ENCODE data around the gene SMIM27. TPM values are rescaled to one million over a fixed set of nuclear protein-coding genes. Genes with fewer than 3 reads are reported as not detected.

The SMIM27 gene
- total RNA-seq, 1 donor from 2014 or later, result 3.3 TPM

DNA sequence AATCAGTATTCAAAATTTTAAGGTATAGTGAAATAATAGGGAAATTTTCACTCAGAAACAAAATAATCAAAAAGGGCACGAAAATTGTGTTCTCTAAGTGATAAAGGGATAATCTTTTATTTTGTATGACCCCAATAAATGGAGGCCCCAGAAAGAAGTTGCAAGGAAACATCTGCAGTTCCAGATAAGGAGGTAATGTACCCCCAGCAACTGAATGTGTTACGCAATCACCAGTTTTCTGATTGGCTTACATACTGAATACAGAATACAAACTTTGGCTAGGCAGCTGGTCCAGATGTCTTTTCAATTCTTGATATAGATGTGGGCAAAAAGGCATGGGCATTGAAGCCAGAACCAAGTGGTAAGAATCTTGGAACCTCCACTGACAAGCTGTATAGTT, 2.0 kb downstream of the SMIM27 start:
- DNase-seq (ENCODE audit: low spot score in 2 of 2), result no peak
- FAIRE-seq, result no peak

DNA sequence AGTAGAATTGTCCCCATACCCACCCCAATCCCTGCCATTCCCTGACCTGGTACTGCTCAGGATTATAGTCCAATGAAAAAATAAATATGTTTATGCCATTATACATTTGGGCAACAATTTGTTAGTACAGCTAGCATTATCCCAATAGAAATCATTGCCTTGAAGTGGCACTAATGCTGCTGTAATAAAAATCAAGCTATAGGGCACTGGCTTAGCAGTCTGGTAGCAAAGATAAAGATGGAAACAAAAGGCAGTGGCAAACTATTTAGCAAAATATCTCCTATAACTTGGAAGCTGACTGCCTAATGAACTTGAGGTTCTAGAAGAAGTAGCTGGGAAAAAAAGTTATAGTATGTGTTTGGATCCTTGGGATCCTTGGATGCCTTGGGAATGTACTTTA, 2.5 kb downstream of the SMIM27 start:
- no peak for FAIRE-seq
- DNase-seq (ENCODE audit: low spot score in 2 of 2), result no peak

DNA sequence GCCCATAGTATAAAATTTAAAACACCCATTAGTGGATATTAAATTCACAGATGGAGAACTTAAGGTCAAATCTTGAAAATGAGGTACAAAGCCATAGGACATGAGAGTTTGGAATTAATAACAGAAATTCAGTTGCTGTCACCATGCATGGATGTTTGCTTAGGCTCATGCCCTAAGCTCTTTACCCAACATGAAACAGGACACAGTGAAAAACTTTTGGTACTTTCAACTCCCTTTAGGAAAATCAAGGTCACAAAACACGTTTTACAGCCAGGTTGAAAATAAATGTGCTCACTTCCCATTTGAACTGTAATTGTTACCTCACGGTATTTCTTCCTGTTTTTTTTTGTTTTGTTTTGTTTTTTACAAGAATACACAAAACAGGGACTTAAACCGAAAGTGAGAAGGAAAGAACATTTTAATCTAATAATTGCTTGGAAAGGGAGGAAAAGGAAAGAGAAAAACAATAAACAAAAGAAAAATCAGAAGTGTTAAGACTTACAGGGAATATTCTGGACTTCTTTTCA, 6.3 kb downstream of the SMIM27 start:
- DNase-seq (ENCODE audit: low spot score in 2 of 2) (no peak), FAIRE-seq (no peak)

DNA sequence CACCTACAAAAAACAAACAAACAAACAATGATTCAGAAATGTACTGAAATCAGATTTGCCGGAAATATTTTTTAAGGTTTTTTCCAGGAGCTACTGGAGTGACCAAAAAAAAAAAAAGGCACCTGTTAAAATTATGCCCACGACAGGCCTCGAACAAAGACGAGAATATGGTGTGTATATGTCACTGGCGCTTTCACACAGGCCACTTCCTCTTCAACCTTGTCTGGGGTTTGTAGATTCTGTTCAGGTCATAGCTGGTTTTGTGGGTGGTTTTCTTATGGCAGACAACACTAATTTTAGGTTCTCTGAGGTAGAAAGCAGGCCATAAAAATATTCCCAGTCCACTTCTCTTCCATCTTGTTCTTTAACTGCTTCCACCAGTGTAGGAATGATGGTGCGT, 13.8 kb downstream of the SMIM27 start:
- no peak for FAIRE-seq
- DNase-seq (ENCODE audit: low spot score in 2 of 2), result no peak

DNA sequence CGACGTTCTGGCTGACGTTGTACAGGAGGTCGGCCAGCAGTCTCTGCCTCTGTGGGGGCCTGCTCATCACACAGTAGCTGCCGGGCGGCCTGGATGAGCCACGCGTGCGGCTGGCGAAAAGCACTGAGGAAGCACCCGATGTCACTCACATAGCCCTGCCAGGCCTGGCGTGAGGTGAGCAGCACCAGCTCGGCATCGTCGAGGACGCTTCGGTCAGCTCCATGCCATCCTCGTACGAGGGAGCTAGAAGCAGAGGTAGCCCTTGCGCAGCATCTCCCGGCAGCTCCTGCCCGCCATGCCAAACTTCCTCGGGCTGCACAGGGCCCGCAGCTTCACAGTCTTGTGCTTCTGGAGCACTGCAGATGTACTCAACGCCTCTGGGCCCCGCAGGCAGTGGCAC, 14.6 kb downstream of the SMIM27 start:
- DNase-seq (ENCODE audit: low spot score in 2 of 2) (no peak), FAIRE-seq (no peak)

DNA sequence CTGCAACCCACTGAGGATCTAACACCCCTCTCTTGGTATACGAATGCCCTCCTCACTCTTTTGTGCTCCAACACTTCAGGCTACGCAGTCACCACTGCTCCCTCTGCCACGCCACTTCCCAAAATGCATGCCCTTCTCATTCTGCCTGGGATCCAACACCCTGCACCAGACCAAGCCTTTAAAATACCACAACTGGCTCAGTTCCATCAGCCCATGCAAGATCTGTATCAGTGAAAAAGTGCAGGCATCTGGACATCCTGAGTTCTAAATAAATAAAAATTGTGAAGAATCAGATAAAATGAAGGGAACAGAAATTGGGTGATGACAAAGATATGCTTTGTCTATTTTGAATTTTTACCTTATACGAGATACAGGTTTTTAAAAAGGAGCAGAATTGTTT, 18.1 kb downstream of the SMIM27 start:
- no peak for DNase-seq (ENCODE audit: low spot score in 2 of 2)
- FAIRE-seq, result no peak

DNA sequence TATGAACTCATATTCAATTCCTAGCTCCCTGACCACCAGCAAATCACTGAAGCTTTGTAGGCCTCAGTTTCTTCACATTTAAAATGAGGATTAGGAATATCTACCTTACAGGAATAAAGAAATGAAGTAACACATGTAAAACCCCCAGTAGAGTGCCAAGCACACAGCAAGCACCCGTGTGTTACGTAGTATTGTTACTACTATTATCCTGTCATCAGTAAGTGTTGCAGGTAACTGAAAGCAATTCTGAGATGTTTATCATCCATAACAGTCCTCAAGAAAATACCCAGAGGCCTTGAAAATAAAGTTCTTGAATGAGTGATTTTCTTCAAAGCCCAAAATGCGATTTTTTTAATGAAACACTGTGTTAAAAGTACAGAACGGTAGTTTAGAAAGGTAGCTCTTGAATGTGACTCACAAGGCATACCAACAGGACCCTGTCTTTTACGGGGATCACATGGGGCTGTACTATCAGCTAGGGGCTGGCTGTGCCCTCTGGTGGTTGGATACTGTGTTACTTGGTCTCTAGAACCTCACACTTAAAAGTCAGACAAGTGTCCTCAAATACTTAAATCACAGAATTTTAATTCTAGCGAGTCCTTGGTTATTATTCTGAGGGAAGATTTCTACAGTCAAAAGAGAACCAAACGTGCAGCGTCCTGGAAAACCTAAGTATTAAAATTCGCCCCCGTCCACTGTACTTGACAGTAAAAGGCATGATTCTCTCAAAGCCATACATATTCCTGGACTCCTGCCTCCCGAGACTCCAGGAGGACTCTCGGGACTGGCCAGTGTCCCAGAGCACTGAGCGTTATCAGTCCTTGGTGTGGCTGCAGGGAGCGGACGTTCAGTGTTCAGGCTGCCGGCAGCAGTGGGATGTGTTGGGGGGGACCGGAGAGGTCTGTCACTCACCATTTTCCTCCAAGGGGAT, 20.1 kb downstream of the SMIM27 start:
- FAIRE-seq (no peak), DNase-seq (ENCODE audit: low spot score in 2 of 2) (peak; percentile 51 to 69)

DNA sequence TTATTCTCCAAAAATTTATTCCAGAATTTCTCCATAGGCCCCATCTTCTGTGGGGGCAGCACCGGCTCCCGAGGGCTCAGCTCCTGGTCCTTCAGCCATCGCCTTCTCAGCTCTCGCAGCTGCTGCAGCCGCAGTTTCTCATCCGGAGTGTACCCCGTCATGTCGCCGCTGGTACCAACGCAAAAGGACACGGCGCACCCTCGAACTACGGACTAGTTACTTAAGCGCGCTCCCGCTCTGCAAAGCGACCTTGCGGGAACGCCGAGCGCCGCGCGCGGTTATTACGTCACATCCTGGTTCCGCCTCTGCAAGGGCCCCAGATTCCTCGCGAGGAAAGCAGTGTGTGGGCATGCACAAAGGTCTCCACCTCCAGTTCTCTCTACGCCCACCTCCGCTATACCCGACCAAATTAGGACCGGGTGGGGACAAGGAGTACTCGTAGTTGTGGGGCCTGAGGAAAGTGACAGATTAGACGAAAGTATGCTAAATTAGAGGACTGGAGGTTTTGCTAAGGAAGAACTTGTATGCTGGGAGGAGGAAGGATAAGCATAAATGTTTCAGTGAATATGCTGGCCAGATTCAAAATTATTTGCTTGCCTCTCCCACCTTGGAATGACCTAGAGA, 20.9 kb downstream of the SMIM27 start, which contains the start of gene NDUFB6:
NDUFB6 (minus strand) TSS at position 260 of the 624 bp plus-strand sequence; CDS start at position 161, 99 bp downstream.
- DNase-seq (ENCODE audit: low spot score in 2 of 2) (peak; percentile 77 to 84), FAIRE-seq (no peak)

DNA sequence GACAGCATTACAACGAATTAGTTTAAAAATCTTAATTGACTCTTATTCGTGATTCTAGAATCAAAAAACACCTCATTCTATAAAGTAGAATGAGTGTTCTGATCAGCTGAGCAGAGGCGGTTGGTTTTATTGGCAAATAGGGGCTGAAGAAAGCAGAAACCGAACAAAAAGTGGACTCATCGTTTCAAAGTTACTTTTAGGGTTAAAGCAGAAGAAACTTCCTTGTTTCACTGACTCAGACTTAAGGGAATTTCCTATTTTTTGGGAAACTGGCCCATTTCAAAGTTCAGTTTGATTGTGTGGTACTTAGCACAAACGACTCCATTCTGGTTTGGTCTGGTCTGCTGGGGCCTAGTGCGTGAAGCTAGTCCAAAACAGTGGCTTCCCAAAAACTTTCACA, 21.7 kb downstream of the SMIM27 start:
- DNase-seq (ENCODE audit: low spot score in 2 of 2), result no peak

DNA sequence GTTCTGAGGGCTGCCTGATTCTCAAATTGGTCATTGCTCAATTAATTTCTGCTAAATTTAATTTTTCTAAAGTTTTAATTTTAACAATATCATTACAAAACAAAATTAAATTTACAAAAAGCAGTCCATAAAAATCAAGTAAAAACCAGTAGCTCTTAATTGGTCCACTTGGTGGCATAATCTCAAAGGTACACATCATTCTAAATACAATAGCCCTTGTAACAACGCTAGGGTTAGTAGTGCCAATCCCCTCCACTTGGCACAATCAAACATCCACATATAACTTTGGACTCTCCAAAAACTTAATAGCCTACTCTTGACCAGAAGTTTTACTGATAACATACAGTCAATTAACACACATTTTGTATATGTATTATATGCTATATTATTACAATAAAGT, 22.7 kb downstream of the SMIM27 start:
- FAIRE-seq (no peak), DNase-seq (ENCODE audit: low spot score in 2 of 2) (no peak)

More for the DNA sequence above, 21.7 kb downstream of the SMIM27 start:
- no peak for FAIRE-seq

DNA sequence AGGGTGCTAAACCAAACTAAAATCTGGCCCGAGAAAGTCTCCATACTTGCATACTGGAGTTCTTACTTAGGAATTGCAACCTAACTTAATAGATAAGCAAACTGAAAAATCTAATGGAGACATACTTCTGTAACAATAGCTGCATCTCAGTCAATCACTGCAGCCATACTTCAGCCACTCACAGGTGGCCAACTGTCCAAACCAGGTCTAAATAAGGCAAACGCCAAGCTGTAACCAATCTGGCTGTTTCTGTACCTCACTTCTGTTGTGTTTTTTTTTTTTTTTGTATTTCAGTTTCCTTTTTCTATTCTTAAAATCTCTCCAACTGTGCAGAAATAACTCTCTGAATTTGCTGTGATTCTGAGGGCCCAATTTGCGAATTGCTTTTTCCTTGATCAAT, 25.2 kb downstream of the SMIM27 start:
- no peak for DNase-seq (ENCODE audit: low spot score in 2 of 2)
- no peak for FAIRE-seq

DNA sequence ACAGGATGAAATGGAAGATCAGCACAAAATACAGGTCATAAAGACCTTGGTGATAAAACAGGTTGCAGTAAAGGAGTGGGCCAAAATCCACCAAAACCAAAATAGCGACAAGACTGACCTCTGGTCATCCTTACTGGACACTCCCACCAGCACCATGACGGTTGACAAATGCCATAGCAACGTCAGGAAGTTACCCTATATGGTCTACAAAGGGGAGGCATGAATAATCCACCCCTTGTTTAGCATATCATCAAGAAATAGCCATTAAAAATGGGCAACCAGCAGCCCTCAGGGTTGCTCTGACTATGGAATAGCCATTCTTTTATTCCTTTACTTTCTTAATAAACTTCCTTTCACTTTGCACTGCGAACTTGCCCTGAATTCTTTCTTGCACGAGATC, 26.8 kb downstream of the SMIM27 start:
- DNase-seq (ENCODE audit: low spot score in 2 of 2), result no peak
- FAIRE-seq, result no peak

DNA sequence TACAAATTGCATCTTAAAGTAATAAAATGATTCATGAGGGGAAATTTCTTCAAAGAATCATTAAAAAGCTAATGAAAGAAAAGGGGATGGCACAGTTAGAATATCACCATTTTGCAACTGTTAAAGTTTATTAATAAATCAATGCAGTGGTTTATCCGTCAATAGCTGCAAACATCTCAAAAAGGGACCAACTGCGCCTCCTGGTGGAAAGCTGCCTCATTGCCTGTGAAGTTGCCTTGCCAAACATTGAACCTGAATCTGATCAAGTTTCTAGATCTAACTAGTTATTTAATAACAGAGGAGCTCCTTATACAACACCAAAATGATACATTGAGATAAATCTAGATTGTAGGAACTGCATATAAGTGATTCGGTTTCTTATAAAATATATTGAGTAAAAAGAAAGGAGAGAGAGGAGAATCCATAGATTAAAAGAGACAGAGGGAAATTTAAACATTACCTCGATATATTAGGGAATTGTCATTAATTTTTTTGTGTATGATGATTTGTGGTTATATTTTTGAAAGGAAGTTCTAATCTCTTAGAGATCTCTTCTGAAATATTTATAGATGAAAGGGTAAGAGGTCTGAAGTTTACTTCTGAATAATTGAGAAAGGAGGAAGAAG, 27.7 kb downstream of the SMIM27 start:
- peak; percentile 95 for FAIRE-seq

DNA sequence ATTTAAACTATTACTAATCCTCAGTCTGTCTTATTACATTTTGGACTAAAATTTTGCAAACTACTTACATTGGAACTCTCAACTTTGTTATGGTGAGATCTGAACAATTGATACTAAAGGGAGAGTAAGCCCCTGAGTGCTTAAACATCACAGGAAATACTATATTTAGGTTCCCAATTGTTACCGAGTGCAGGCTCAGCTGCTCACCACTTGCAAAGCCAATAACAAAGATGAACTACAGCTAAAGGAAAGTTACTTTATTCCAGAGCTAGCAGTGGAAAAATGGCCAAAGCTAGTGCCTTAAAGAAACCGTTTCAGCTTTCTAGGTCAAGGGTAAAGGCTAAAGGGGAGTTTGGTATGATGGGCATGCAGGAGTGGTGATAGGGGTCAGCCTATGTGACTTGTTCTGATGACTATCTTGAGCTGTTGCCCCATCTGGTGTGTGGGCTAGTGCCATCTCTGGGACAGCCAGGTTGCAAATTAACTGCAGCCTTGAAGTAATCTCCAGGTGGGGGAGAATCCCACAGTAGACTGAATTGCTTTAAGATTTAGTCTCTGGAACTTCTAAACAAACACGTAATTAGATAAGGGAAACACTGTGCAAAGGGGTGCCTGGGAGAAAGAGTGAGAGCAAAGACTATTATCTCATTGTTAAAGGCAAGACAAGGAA, 28.6 kb downstream of the SMIM27 start:
- DNase-seq (ENCODE audit: low spot score in 2 of 2) (no peak), FAIRE-seq (no peak)

More for the DNA sequence above, 27.7 kb downstream of the SMIM27 start:
- peak; percentile 22 to 49 for DNase-seq (ENCODE audit: low spot score in 2 of 2)

DNA sequence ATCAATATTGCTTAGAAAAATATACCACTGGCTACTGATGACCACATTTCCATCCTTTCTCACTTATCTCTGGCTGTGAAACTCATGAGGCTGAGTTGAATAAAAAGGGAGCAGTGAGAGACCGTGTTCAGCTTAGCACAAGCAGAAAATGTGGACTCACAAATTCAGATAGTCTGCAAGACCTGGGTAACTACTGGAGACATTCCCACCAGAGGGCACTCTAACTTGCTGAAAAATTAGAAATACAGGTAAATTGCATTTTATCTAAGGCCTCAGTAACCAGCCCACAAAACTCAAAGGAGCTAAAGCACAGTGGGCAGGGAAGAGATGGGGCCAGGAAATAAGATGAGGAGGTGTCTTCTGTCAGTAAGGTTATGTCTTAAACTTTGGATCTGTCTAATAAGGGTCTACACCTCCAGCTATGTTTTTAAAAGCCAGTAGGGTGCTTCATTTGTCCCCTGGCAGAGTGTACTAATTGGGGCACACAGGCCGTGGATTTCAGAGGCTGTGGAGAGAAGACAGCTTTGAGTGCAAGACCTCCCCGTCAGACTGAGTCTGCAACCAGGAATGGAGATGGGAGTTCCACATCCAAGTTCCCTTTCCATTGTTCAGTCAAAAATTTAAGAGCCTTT, 29.5 kb downstream of the SMIM27 start:
- FAIRE-seq (no peak), DNase-seq (ENCODE audit: low spot score in 2 of 2) (peak in 1 of 2 donors; percentile 35)

DNA sequence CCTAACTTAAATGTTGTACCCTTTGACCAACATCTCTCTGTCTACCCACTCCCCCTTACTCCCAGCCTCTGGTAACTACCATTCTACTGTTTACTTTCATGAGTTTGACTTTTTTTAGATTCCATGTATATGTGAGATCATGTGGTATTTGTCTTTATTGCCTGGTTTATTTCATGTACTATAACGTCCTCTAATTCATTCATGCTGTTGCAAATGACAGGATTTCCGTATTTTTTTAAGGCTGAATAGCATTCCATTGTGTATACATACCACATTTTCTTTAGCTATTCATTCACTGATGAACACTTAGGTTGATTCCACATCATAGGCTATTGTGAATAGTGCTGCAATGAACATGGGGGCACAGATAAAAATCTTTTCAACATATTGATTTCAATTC, 32.7 kb downstream of the SMIM27 start:
- DNase-seq (ENCODE audit: low spot score in 2 of 2) (no peak), FAIRE-seq (no peak)

DNA sequence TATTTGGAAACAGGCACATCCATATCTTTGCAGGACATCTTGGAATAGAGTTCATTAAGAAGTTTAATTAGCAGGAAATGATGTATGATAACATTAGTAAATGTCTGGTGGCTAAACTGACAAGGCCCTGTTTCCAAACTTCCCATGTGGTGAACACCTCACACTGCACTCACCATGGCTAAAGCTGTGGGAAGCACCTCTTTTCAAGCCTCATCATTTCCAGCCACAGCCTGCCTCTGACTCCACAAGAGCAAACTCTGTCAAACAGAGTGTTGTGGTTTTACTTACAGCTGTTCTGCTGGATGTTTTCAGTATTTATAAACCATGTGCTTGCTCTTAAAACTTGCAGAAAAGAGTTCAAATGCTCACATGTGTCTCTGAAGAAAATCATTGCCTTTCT, 35.8 kb downstream of the SMIM27 start:
- FAIRE-seq (no peak), DNase-seq (ENCODE audit: low spot score in 2 of 2) (no peak)

DNA sequence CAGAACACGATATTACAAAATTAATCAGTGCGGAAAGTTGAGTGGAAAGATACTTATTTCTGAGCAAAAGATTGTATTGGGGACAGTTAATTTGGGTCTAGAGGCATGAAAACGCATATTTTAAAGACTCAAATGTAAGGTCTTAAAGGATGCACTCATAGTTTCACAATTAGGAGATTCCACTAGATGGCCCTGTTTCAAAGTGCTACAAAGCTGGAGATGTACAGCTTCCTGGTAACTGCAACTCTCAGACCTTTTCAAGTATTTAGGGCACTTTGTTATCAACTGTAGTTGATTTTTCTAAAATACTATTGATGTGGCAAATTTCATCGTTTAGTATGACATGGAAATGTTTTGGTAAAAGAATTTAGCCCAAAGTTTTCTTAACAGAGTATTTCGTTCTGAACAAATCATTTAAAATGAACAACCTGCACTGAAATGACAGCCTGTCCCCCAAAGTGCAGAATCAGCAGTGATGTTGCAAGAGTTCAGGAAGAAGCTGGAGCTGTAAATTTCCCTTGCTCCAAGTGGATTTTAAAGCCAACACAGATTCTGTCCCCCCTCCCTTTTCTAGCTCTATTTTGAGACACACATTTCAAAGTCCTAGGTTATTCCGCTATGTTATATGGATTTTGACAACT, 37.1 kb downstream of the SMIM27 start:
- FAIRE-seq (no peak), DNase-seq (ENCODE audit: low spot score in 2 of 2) (peak; percentile 30 to 42)

DNA sequence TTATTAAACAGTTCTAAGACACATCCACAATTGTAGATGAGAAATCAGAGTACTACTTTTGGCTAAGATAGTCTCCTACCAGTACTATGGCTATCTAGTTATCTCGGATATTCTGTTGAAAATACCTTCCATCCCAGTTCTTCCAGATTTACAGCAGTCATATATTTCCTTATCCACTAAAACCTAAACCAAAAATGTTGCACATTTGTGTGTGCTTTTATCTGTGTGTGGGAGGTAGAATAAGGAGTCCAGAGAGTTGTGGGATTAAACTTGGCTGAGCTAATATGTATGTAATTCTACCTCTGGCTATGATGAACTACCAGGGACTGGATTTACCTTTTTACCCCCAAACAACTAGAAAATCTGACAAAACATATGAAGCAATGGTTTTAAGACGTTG, 38.3 kb downstream of the SMIM27 start:
- no peak for FAIRE-seq

DNA sequence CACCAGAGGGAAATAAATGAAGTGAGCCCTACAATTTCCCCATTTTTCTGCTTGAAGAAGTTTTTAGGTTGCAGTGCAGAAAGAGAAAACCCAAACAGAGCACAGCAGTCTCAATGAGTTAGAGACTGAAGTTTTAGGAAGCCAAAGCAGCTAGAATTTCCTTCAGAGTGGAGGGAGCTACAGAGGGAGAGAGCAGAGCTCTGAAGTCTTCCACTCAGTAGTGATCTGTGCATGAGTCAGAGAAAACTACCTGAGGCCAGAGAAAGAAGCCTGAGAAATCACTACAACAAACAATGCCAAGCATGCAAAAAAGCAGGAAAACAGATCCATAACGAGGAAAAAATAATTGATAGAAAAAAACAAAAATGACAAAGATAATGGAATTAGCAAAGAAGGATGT, 38.8 kb downstream of the SMIM27 start:
- no peak for DNase-seq (ENCODE audit: low spot score in 2 of 2)
- no peak for FAIRE-seq

More for the DNA sequence above, 38.3 kb downstream of the SMIM27 start:
- no peak for DNase-seq (ENCODE audit: low spot score in 2 of 2)
